ENCODE results near the gene GSAP.

The GSAP gene

DNA sequence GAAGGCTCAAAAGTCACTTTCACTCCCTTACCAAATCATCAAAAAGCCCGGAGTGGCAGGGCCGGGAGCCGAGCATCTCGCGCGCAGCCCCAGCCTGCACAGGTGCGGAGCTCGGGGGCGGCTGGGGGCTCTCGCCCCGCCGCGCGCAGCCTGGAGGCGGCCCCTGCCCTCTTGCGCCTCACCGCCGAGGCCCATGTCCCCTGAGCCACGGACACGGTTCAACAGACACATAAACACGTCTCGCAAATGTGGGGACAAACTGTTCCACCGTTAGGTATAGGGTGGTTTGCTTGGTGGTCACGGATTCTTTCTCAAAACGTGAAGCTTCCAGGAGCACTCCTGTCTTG, 700 bp downstream of the GSAP start:
- Mint-ChIP-seq H3K27ac (ENCODE audit: low read depth) (peak overlapping the region; percentile 55), H3K4me1 (peaks cover 49% of the 10 kb centered on the region), H3K4me3 (peak overlapping the region; percentile 78), H3K36me3 (ENCODE audit: insufficient read depth) (peaks cover 3% of the 10 kb centered on the region), H3K9me3 (no peaks in the 10 kb centered on the region), H3K27me3 (no peaks in the 10 kb centered on the region)
- peak; percentile 30 for ATAC-seq (replicated peaks; ENCODE audit: extremely low read depth, poor library complexity, severe bottlenecking)
- peak in 1 of 2 donors; percentile 16 for DNase-seq (ENCODE audit: low spot score in 2 of 2)

DNA sequence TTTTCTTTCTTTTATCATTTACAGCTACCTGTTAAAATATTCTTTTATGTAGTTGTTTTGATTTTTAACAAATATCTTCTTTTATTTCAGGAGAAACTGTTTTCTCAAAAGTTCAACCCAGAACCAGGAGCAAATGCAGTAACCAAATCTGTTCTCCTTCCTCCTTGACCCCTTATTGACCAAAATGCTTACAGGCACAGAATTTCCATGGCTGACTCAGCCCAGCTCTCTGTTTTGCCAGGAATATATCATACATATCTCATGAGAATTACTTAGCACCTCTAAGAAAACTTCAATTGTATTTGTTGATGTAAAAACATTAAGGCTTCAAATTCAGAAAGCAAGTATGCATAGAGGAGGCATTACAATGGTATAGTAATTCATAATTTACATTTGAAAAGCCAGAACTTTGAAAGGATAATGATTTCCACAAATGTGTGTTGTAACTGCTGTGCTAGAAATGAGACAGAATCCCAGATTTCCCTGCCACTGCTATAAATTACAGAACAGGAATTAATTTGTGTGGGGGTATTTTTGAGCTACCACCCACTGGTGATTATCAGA, 2.2 kb downstream of the GSAP start:
- Mint-ChIP-seq H3K9me3 (no peaks in the 10 kb centered on the region), H3K27ac (ENCODE audit: low read depth) (peak overlapping the region; percentile 55), H3K36me3 (ENCODE audit: insufficient read depth) (peaks cover 3% of the 10 kb centered on the region), H3K27me3 (no peaks in the 10 kb centered on the region), H3K4me3 (peak overlapping the region; percentile 78), H3K4me1 (peaks cover 49% of the 10 kb centered on the region)
- ATAC-seq (replicated peaks; ENCODE audit: extremely low read depth, poor library complexity, severe bottlenecking): no peak
- DNase-seq (ENCODE audit: low spot score in 2 of 2): no peak

DNA sequence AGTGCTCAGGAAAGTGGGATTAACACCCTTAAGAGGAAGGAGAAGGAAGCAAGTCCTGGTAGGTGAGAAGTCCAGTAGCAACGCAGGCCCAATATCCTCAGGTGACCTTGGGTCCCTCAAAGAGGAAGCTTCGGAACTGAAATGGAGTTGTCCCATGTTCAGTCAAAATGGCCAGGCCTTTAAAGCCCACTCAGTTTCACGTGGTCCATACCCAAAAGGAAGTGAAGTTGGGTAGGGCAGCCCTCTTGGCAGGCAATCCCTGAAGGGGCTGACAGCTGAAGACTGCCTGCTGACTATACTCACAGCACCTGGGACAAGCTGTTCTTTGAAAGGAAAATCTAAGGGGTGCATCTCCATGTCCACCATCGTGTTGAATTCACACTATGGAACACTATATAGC, 3.0 kb downstream of the GSAP start:
- DNase-seq (ENCODE audit: low spot score in 2 of 2) (no peak), ATAC-seq (replicated peaks; ENCODE audit: extremely low read depth, poor library complexity, severe bottlenecking) (no peak)
- no peak overlapping the region for H3K27ac Mint-ChIP-seq (ENCODE audit: low read depth)
- H3K9me3 Mint-ChIP-seq: no peaks in the 10 kb centered on the region
- H3K4me1 Mint-ChIP-seq: peaks cover 45% of the 10 kb centered on the region
- peak overlapping the region; percentile 27 for H3K4me3 Mint-ChIP-seq
- peaks cover 3% of the 10 kb centered on the region for H3K36me3 Mint-ChIP-seq (ENCODE audit: insufficient read depth)
- H3K27me3 Mint-ChIP-seq: no peaks in the 10 kb centered on the region

DNA sequence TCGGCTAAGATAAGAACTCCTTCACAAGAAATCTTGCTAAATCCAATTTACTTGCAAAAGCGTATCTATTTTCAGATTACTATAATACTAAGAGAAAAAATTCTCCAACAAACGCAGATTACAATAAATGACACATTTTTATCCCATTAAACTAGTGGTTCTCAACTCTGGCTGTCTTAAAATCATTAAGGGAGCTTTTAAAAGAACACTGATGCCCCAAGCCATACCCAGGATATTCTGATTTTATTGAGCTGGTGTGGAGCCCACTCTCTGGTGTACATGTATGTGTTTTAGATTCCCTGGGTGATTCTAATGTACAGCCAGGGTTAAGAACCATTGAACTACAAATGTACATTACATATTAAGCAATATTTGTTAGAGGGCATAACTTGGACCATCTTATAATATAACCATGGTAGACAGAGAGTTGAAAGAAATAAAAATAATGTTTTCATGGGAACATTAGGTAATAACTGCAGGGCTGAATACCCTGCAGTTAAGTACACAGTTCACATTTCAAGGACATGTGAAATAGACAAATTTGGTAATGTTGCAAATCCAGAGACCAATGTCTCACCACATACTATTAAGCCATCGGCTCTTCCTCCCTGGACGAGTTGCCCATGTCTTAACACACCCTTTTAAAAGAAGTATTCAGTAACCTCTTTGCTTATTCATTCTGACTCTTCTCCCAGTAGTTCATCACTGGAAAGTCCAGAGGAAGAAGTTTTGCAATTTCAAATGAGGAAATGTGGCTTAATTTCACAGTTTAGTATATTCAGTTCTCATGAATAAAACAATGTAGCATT, 6.2 kb downstream of the GSAP start:
- ATAC-seq (replicated peaks; ENCODE audit: extremely low read depth, poor library complexity, severe bottlenecking) (no peak), DNase-seq (ENCODE audit: low spot score in 2 of 2) (no peak)
- Mint-ChIP-seq H3K4me3 (no peak overlapping the region), H3K4me1 (peaks cover 41% of the 10 kb centered on the region), H3K27me3 (no peaks in the 10 kb centered on the region), H3K27ac (ENCODE audit: low read depth) (no peak overlapping the region), H3K36me3 (ENCODE audit: insufficient read depth) (peaks cover 2% of the 10 kb centered on the region), H3K9me3 (no peaks in the 10 kb centered on the region)

DNA sequence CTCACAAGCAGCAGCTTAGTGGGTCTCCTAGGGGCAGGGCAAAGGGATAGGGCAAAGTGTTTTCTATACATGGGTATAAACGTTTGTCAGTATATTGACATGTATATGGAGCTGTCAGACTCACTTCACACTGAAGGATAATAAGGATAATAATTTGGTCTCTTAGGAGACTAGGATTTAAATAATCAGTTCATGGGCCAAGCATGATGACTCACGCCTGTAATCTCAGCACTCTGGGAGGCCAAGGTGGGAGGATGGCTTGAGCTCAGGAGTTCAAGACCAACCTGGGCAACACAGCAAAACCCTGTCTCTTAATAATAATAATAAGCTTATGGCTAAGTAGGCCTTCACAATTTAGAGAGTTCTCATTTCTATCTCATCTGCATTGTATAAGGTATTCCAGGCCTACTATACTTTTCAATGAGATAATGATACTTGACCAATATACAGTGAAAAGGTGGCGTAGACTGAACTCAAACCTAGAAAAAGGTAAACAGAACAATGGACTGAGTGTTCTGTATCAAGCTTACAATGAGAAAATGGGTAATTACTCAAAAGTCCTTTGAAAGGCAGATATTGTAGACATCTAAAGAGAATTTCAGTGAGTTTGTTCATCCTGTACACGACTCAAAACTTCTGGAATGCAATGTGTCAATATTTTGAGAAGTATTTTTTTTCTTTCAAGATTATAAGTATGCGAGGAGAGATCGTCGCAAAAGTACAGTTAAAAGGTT, 7.0 kb downstream of the GSAP start:
- ATAC-seq (replicated peaks; ENCODE audit: extremely low read depth, poor library complexity, severe bottlenecking): no peak
- no peaks in the 10 kb centered on the region for H3K27me3 Mint-ChIP-seq
- peaks cover 33% of the 10 kb centered on the region for H3K4me1 Mint-ChIP-seq
- H3K9me3 Mint-ChIP-seq: no peaks in the 10 kb centered on the region
- H3K4me3 Mint-ChIP-seq: no peak overlapping the region
- H3K27ac Mint-ChIP-seq (ENCODE audit: low read depth): no peak overlapping the region
- DNase-seq (ENCODE audit: low spot score in 2 of 2): no peak
- H3K36me3 Mint-ChIP-seq (ENCODE audit: insufficient read depth): peaks cover 2% of the 10 kb centered on the region

DNA sequence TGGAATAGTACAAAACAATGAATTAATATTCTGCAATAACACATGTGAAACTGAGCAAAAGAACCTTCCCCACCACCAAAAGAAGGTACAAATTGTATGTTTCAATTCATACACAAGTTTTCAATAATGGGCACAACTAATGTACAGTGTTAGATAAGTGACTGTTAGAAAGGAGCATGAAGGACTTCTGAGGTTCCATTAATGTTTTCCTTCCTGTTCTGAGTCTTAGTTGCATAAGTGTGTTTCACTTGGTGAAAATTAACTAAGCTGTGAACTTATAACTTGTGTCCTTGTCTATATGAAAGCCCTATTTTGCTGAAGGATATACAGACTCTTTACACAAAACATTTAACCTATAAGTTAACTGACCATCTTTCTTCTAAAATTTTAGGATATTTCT, 8.2 kb downstream of the GSAP start:
- ATAC-seq (replicated peaks; ENCODE audit: extremely low read depth, poor library complexity, severe bottlenecking) (no peak), DNase-seq (ENCODE audit: low spot score in 2 of 2) (no peak)
- H3K4me1 Mint-ChIP-seq: peaks cover 32% of the 10 kb centered on the region
- H3K27ac Mint-ChIP-seq (ENCODE audit: low read depth): no peak overlapping the region
- H3K27me3 Mint-ChIP-seq: no peaks in the 10 kb centered on the region
- H3K36me3 Mint-ChIP-seq (ENCODE audit: insufficient read depth): peaks cover 2% of the 10 kb centered on the region
- no peaks in the 10 kb centered on the region for H3K9me3 Mint-ChIP-seq
- H3K4me3 Mint-ChIP-seq: no peak overlapping the region

DNA sequence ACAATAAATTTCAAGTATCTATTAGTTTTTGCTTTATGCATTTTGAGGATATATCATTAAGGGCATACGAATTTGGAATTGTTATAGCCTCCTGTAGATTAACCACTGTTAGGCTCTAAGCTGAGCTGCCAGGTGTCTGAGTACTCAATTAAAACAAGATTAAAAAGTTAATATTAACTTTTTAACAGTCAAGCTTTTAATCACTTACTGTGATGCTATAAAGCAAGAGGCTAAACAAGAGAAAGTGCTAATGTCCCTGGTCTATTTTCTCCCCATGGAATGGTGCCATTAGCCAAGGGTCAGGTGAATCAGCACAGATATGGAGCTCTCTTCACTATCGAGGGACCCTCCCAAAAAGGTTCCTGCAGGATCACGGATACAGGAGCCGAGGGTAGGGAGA, 9.7 kb downstream of the GSAP start:
- Mint-ChIP-seq H3K36me3 (ENCODE audit: insufficient read depth) (peaks cover 2% of the 10 kb centered on the region), H3K27ac (ENCODE audit: low read depth) (no peak overlapping the region), H3K4me1 (peaks cover 21% of the 10 kb centered on the region)

DNA sequence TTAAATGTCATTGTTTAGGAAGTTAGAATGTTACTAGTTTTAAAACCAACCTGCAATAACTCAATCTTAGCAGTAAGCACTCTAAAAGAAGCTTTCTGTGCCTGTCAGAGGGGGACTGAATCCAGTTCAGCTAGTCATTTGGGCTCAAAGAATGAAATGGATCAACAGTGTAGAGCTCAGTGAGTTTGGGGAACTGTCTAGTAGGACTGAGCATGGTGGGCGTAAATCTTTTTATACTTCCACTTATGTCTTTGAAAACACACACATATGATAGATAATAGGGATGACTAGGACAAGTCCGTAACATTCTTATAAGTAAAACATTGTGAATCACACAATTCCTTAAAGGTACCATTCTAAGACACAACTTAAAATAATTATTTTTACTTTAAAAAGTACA, 11.5 kb downstream of the GSAP start:
- Mint-ChIP-seq H3K9me3 (no peaks in the 10 kb centered on the region), H3K27me3 (no peaks in the 10 kb centered on the region), H3K27ac (ENCODE audit: low read depth) (no peak overlapping the region), H3K4me1 (peaks cover 22% of the 10 kb centered on the region), H3K36me3 (ENCODE audit: insufficient read depth) (no peaks in the 10 kb centered on the region), H3K4me3 (no peak overlapping the region)
- ATAC-seq (replicated peaks; ENCODE audit: extremely low read depth, poor library complexity, severe bottlenecking): no peak
- DNase-seq (ENCODE audit: low spot score in 2 of 2): no peak

More for the DNA sequence above, 9.7 kb downstream of the GSAP start:
- no peaks in the 10 kb centered on the region for H3K27me3 Mint-ChIP-seq
- no peak overlapping the region for H3K4me3 Mint-ChIP-seq
- ATAC-seq (replicated peaks; ENCODE audit: extremely low read depth, poor library complexity, severe bottlenecking) (no peak), DNase-seq (ENCODE audit: low spot score in 2 of 2) (no peak)
- H3K9me3 Mint-ChIP-seq: no peaks in the 10 kb centered on the region

DNA sequence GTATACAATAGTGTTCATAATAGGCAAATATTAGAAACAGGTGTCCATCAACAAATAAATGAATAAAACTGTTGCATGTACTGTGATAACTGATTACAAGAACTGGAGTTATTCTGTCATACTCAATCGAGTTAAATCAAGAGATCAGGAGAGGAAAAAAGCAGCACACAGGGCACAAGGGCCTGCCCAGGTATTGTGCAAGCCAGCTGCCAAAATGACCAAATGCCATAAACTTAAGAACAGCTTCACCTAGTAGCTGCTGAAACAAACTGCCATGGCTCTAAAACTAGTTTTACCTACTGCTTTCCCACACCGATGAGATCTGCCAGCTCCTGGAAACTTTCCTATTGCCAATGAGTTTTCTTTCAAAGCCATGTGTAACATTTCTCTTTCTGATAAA, 12.2 kb downstream of the GSAP start:
- Mint-ChIP-seq H3K36me3 (ENCODE audit: insufficient read depth) (peaks cover 2% of the 10 kb centered on the region), H3K4me1 (peaks cover 27% of the 10 kb centered on the region), H3K27ac (ENCODE audit: low read depth) (no peak overlapping the region), H3K9me3 (no peaks in the 10 kb centered on the region), H3K4me3 (no peak overlapping the region), H3K27me3 (no peaks in the 10 kb centered on the region)
- DNase-seq (ENCODE audit: low spot score in 2 of 2): no peak
- ATAC-seq (replicated peaks; ENCODE audit: extremely low read depth, poor library complexity, severe bottlenecking): no peak

DNA sequence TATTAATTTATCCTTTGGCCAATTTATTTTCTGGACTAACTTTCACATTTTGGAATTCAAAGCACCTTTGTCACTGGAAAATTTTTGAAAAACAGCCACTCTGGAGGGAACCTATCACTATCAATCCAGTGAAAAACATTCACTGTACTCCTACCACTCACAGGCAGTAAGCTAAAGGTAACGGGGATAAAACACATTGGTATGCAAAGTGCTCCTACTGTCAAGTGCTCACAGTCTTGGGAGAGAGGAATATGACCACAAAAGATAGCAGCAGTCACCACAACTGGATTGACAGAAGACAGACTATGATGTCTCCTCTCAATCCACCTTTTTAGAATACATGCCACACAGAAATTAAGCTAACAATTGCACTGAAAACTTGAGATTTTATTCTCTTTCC, 13.3 kb downstream of the GSAP start:
- Mint-ChIP-seq H3K4me1 (peaks cover 27% of the 10 kb centered on the region), H3K9me3 (no peaks in the 10 kb centered on the region), H3K4me3 (no peak overlapping the region), H3K27ac (ENCODE audit: low read depth) (no peak overlapping the region), H3K27me3 (no peaks in the 10 kb centered on the region), H3K36me3 (ENCODE audit: insufficient read depth) (peaks cover 2% of the 10 kb centered on the region)
- DNase-seq (ENCODE audit: low spot score in 2 of 2) (no peak), ATAC-seq (replicated peaks; ENCODE audit: extremely low read depth, poor library complexity, severe bottlenecking) (no peak)

DNA sequence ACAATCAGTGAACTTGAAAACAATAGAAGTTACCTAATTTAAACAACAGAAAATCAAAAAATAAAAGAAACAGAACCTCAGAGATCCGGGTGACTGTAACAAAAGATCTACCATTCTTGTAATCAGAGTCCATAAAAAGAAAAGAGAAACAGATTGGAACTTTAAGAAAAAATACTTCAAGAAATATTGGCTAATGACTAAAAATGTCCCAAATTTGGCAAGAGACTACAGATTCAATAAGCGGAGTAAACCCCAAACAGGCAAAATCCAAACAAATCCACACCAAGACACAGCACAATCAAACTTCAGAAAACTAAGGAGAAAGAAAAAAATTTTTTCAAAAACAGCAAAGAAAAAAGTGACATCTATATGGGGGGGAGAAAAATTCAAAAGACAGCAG, 15.1 kb downstream of the GSAP start:
- peaks cover 27% of the 10 kb centered on the region for H3K4me1 Mint-ChIP-seq
- no peak overlapping the region for H3K27ac Mint-ChIP-seq (ENCODE audit: low read depth)
- ATAC-seq (replicated peaks; ENCODE audit: extremely low read depth, poor library complexity, severe bottlenecking): no peak

DNA sequence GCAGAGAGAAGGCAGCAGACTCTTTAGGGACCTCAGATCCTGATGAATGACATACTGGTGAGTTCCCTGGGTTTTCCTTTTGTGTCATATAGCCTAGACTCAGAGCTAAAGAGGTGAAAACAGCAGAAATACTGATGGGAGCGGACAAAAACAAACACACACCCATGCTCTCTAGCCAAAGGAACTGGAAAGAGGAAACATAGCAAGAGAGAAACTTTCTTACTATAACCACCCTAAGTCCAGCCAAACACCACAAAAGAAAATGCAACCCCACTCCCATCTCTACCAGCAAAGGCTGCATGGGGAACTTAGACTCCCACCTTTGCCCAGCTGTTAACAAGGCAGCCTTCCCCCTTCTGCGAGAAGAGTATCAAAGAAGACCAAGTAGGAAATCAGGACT, 16.3 kb downstream of the GSAP start:
- no peak overlapping the region for H3K27ac Mint-ChIP-seq (ENCODE audit: low read depth)
- ATAC-seq (replicated peaks; ENCODE audit: extremely low read depth, poor library complexity, severe bottlenecking) (no peak), DNase-seq (ENCODE audit: low spot score in 2 of 2) (no peak)
- H3K27me3 Mint-ChIP-seq: no peaks in the 10 kb centered on the region
- peaks cover 27% of the 10 kb centered on the region for H3K4me1 Mint-ChIP-seq
- no peaks in the 10 kb centered on the region for H3K9me3 Mint-ChIP-seq
- H3K4me3 Mint-ChIP-seq: no peak overlapping the region
- peaks cover 10% of the 10 kb centered on the region for H3K36me3 Mint-ChIP-seq (ENCODE audit: insufficient read depth)

More for the DNA sequence above, 15.1 kb downstream of the GSAP start:
- no peaks in the 10 kb centered on the region for H3K9me3 Mint-ChIP-seq
- H3K36me3 Mint-ChIP-seq (ENCODE audit: insufficient read depth): peaks cover 10% of the 10 kb centered on the region
- DNase-seq (ENCODE audit: low spot score in 2 of 2): no peak
- no peaks in the 10 kb centered on the region for H3K27me3 Mint-ChIP-seq
- H3K4me3 Mint-ChIP-seq: no peak overlapping the region
